IMR-90 (cell line): Measurements from ENCODE around the gene STK25. TPM values are rescaled to one million over a fixed set of nuclear protein-coding genes. Genes with fewer than 3 reads are reported as not detected.

Experiments used
- ATAC-seq: fragments of 200-7000 bp; cut with Tn5 transposase; 2 replicates; pipeline ENCODE4 v1.9.1; 2020; ENCODE audit warnings: low read depth, mild to moderate bottlenecking, moderate library complexity
- BruUV-seq: library from RNA; stranded (reverse); fragments of 400-500 nt; replicated peaks from 2 replicates; lab custom pipeline; 2021; lab: Mats Ljungman, UMichigan
- CTCF ChIA-PET: fragments of 300-600 bp; formaldehyde crosslinking; extraction: SDS; loops from one replicate; lab custom pipeline; 2021; ENCODE audit warnings: antibody characterized with exemption; lab: Yijun Ruan, JAX
- POLR2A ChIA-PET: fragments of 300-600 bp; sonication (Branson Sonifier 250); formaldehyde crosslinking; loops from one replicate; lab custom pipeline; 2022; ENCODE audit warnings: antibody characterized with exemption; ENCODE audit not compliant: unreplicated experiment; lab: Charles Lee
- DNase-seq: peaks from one replicate; pipeline ENCODE4 v3.0.0; 2013
- H2AFZ ChIP-seq: replicated peaks from 2 replicates; pipeline ENCODE3; 2013; ENCODE audit warnings: low read length, mild to moderate bottlenecking; ENCODE audit not compliant: poor library complexity
- H2AK5ac ChIP-seq: 2 replicates; pipeline ENCODE4 v1.6.1; 2013; ENCODE audit warnings: low read depth, low read length, inconsistent platforms
- H2AK9ac ChIP-seq: replicated peaks from 2 replicates; pipeline ENCODE3; 2013; ENCODE audit warnings: mild to moderate bottlenecking, low read depth, low read length, moderate library complexity; ENCODE audit not compliant: poor library complexity
- H2BK120ac ChIP-seq: 2 replicates; pipeline ENCODE4 v1.6.1; 2013; ENCODE audit warnings: low read depth, low read length, inconsistent platforms
- H2BK15ac ChIP-seq: 3 replicates; pipeline ENCODE4 v1.6.1; 2013; ENCODE audit warnings: low read depth, low read length, inconsistent platforms
- H2BK20ac ChIP-seq: 2 replicates; pipeline ENCODE4 v1.6.1; 2013; ENCODE audit warnings: low read depth, mild to moderate bottlenecking, inconsistent platforms, low read length, moderate library complexity
- H2BK5ac ChIP-seq: 2 replicates; pipeline ENCODE4 v1.6.1; 2013; ENCODE audit warnings: mild to moderate bottlenecking, low read depth, low read length, inconsistent platforms; ENCODE audit not compliant: poor library complexity, severe bottlenecking
- H3K14ac ChIP-seq: replicated peaks from 2 replicates; pipeline ENCODE4 v1.6.1; 2013; ENCODE audit warnings: low read depth, low read length, inconsistent platforms
- H3K18ac ChIP-seq: 2 replicates; pipeline ENCODE4 v1.6.1; 2013; ENCODE audit warnings: low read depth, low read length, control low read depth
- H3K23ac ChIP-seq: 2 replicates; pipeline ENCODE4 v1.6.1; 2013; ENCODE audit warnings: low read depth, low read length, inconsistent platforms
- H3K27ac ChIP-seq: 2 replicates; pipeline ENCODE4 v1.5.1; 2013; ENCODE audit warnings: mild to moderate bottlenecking, control low read depth, low read length; ENCODE audit not compliant: insufficient read depth
- H3K27me3 ChIP-seq: 2 replicates; pipeline ENCODE4 v1.6.1; 2013; ENCODE audit warnings: low read length; ENCODE audit not compliant: control insufficient read depth, insufficient read depth
- H3K36me3 ChIP-seq: 2 replicates; pipeline ENCODE4 v1.6.1; 2013; ENCODE audit warnings: low read length, mixed read lengths; ENCODE audit not compliant: control insufficient read depth, insufficient read depth
- H3K4ac ChIP-seq: 2 replicates; pipeline ENCODE4 v1.6.1; 2013; ENCODE audit warnings: low read depth, low read length, inconsistent platforms
- H3K4me1 ChIP-seq: 2 replicates; pipeline ENCODE4 v1.6.1; 2013; ENCODE audit warnings: low read length, mixed read lengths; ENCODE audit not compliant: control insufficient read depth, insufficient read depth
- H3K4me2 ChIP-seq: 2 replicates; pipeline ENCODE4 v1.6.1; 2013; ENCODE audit warnings: low read depth, mild to moderate bottlenecking, control low read depth, low read length, moderate library complexity
- H3K4me3 ChIP-seq: 2 replicates; pipeline ENCODE4 v1.5.1; 2013; ENCODE audit warnings: low read depth, mild to moderate bottlenecking, control low read depth, low read length, moderate library complexity; ENCODE audit not compliant: insufficient read depth
- H3K56ac ChIP-seq: 2 replicates; pipeline ENCODE4 v1.6.1; 2013; ENCODE audit warnings: low read length, inconsistent platforms; ENCODE audit not compliant: insufficient read depth; ENCODE audit errors: extremely low read depth
- H3K79me1 ChIP-seq, 2 experiments: 2 replicates each; pipeline ENCODE4 v1.6.1; 2013; ENCODE audit warnings: low read length in 2 of 2, inconsistent platforms in 1 of 2, low read depth in 1 of 2
- H3K9ac ChIP-seq: 2 replicates; pipeline ENCODE4 v1.6.1; 2013; ENCODE audit warnings: low read depth, low read length, control low read depth
- H3K9me1 ChIP-seq: 2 replicates; pipeline ENCODE4 v1.6.1; 2013; ENCODE audit warnings: low read length, inconsistent platforms; ENCODE audit not compliant: insufficient read depth
- H3K9me3 ChIP-seq: 2 replicates; pipeline ENCODE4 v1.6.1; 2013; ENCODE audit warnings: low read length; ENCODE audit not compliant: control insufficient read depth, insufficient read depth
- H4K20me1 ChIP-seq: 2 replicates; pipeline ENCODE4 v1.6.1; 2013; ENCODE audit warnings: low read length, inconsistent platforms; ENCODE audit not compliant: insufficient read depth
- H4K5ac ChIP-seq: 2 replicates; pipeline ENCODE4 v1.6.1; 2013; ENCODE audit warnings: mild to moderate bottlenecking, low read depth, low read length, control low read depth
- H4K8ac ChIP-seq, 2 experiments: 2 replicates each; pipeline ENCODE4 v1.6.1; 2013; ENCODE audit warnings: low read depth in 2 of 2, low read length in 2 of 2, control low read depth in 1 of 2, inconsistent platforms in 1 of 2
- H4K91ac ChIP-seq: 2 replicates; pipeline ENCODE4 v1.6.1; 2013; ENCODE audit warnings: low read depth, low read length, inconsistent platforms; ENCODE audit not compliant: insufficient read depth
- BHLHE40 ChIP-seq: fragments of 150-350 bp; IDR thresholded peaks from 2 replicates; pipeline ENCODE4 v1.6.1; 2016; ENCODE audit warnings: mild to moderate bottlenecking, low read depth, low read length
- CHD1 ChIP-seq: IDR thresholded peaks from 2 replicates; pipeline ENCODE4 v1.6.1; 2012; ENCODE audit warnings: low read depth, low read length, improper control_type of control experiment
- CTCF ChIP-seq: conservative IDR thresholded peaks from 2 replicates; pipeline ENCODE4 v1.5.1; 2012; ENCODE audit warnings: mild to moderate bottlenecking, low read depth, low read length, improper control_type of control experiment
- FOS ChIP-seq: fragments of 150-350 bp; IDR thresholded peaks from 2 replicates; pipeline ENCODE4 v1.6.1; 2016; ENCODE audit warnings: low read depth, low read length
- MAFK ChIP-seq: IDR thresholded peaks from 2 replicates; pipeline ENCODE4 v1.6.1; 2012; ENCODE audit warnings: low read depth, low read length, improper control_type of control experiment
- MAZ ChIP-seq: IDR thresholded peaks from 2 replicates; pipeline ENCODE4 v1.6.1; 2012; ENCODE audit warnings: low read depth, mild to moderate bottlenecking, low read length, improper control_type of control experiment, moderate library complexity, borderline replicate concordance
- MXI1 ChIP-seq: IDR thresholded peaks from 2 replicates; pipeline ENCODE4 v1.6.1; 2012; ENCODE audit warnings: low read depth, mild to moderate bottlenecking, low read length, moderate library complexity, borderline replicate concordance
- NFE2L2 ChIP-seq: fragments of 150-350 bp; IDR thresholded peaks from 2 replicates; pipeline ENCODE4 v1.6.1; 2016; ENCODE audit warnings: low read depth, mild to moderate bottlenecking, low read length
- RAD21 ChIP-seq: IDR thresholded peaks from 2 replicates; pipeline ENCODE4 v1.6.1; 2012; ENCODE audit warnings: low read length, improper control_type of control experiment
- RCOR1 ChIP-seq: IDR thresholded peaks from 2 replicates; pipeline ENCODE4 v1.6.1; 2012; ENCODE audit warnings: mild to moderate bottlenecking, low read length, improper control_type of control experiment; ENCODE audit not compliant: insufficient replicate concordance
- SMC3 ChIP-seq: fragments of 150-350 bp; IDR thresholded peaks from 2 replicates; pipeline ENCODE4 v1.6.1; 2016; ENCODE audit warnings: low read depth, mild to moderate bottlenecking, antibody characterized with exemption, low read length, moderate library complexity
- USF2 ChIP-seq: fragments of 150-350 bp; IDR thresholded peaks from 2 replicates; pipeline ENCODE4 v1.6.1; 2017; ENCODE audit warnings: mild to moderate bottlenecking, antibody characterized with exemption, low read length, low read depth
- WGBS, 2 experiments: methylation state at CpG; one replicate each; pipeline versions ENCODE4 v1.1.5 to v1.1.7; 2013; ENCODE audit warnings: missing lambda C conversion rate in 2 of 2; ENCODE audit not compliant: insufficient read length in 1 of 2; ENCODE audit errors: extremely low coverage in 2 of 2; 5-methylcytosine and 5-hydroxymethylcytosine counted together
- dilution Hi-C: fragments of 300-500 bp; cut with HindIII; formaldehyde crosslinking; loops from one replicate; pipeline ENCODE4 v1.14.3; 2018; ENCODE audit warnings: low sequenced_read_pairs; ENCODE audit not compliant: unreplicated experiment
- in situ Hi-C: fragments of 300-500 bp; cut with MboI; formaldehyde crosslinking; loops from 3 replicates; pipeline ENCODE4 v1.14.3; 2019; ENCODE audit warnings: low sequenced_read_pairs, inconsistent platforms, mixed read lengths
- intact Hi-C: fragments of 100-400 bp; cut with micrococcal nuclease; formaldehyde crosslinking; loops from 2 replicates; pipeline ENCODE4 v1.10.0; 2022
- polyA plus RNA-seq, 3 experiments: library from polyadenylated mRNA; depleted of rRNA; stranded (reverse); fragments of >200 nt; gene quantifications; 2 replicates each; pipeline ENCODE4 v1.2.3, GENCODE V29; 2012; ENCODE audit warnings: low replicate concordance in 1 of 3
- total RNA-seq: library from RNA; depleted of rRNA; stranded (reverse); fragments of >200 nt; gene quantifications from 2 replicates; pipeline ENCODE4 v1.2.3, GENCODE V29; 2012

Gene STK25
- total and polyA plus RNA-seq, 2 of the 4 experiments (the other 2 are of a cell fraction): 258 to 392 TPM

DNA sequence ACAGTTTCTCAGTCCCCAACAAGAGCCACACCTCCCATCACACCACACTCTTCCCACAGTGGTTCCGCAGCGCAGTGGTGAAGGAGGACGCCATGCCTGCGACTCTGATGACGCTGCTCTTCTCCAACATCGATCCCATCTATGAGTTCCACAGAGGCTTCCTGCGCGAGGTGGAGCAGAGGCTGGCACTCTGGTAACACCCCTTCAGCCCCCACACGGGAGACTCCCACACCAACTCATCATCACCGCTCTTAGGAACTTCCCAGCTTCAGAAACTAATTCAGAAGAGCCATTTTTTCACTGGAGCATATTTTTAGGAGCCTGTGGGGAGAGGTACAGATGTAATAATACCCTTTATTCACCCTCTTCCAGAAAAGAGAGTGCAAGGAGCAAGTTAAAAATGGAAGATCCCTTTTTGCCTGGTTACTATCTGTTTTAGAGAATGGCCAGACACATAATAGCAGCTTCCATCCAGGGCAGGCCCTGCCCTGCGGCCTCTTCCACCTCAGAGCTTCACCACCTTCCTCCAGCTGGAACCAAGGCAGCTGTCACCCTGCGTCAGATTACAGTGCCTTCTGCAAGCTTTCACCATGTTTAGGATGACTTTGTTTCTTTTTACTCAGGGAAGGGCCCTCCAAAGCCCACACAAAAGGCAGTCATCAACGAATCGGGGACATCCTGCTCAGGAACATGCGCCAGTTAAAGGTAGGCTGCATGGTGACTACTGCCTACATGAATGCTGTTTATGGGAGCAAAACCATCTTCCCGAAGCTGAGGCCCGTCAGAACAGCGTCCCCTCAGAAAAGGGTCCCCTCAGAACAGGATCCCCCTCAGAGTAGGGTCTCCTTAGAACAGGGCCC lies 44.9 kb downstream of the STK25 start:
- dilution Hi-C loops (no loop called here), in situ Hi-C loops (no loop called here), intact Hi-C loops (no loop called here)
- Histone ChIP-seq H3K14ac (no peak overlapping the region), H3K18ac (no peak overlapping the region), H3K79me1 (no peaks in the 10 kb centered on the region), H3K23ac (no peak overlapping the region), H3K56ac (no peak overlapping the region), H4K20me1 (no peaks in the 10 kb centered on the region), H2BK120ac (no peak overlapping the region), H3K36me3 (no peaks in the 10 kb centered on the region; the same call in 1 of the 2 replicates), H3K9me1 (no peaks in the 10 kb centered on the region; the same call in 1 of the 2 replicates), H3K9me3 (no peaks in the 10 kb centered on the region), H3K4me2 (no peak overlapping the region), H4K8ac (no peak overlapping the region), H3K9ac (no peak overlapping the region), H2BK15ac (no peak overlapping the region), H3K27me3 (no peaks in the 10 kb centered on the region), H3K4me3 (no peak overlapping the region), H2AK9ac (no peak overlapping the region), H2AK5ac (no peak overlapping the region), H3K27ac (no peak overlapping the region), H2AFZ (no peak overlapping the region), H4K5ac (no peak overlapping the region), H2BK20ac (no peak overlapping the region), H3K4ac (no peak overlapping the region), H2BK5ac (no peak overlapping the region), H4K91ac (no peak overlapping the region), H3K4me1 (no peaks in the 10 kb centered on the region)
- WGBS, 2 experiments: 87% methylated on average over 3 of the region's 18 CpGs; no CpG with 5 or more reads in 1 of the 2 experiments
- no peak for DNase-seq
- no peak for ATAC-seq
- CTCF ChIA-PET: no interaction called here
- POLR2A ChIA-PET: no interaction called here
- no TSS peak for BruUV-seq
- no peak for TF ChIP-seq CTCF
- no peak for TF ChIP-seq MXI1
- no peak for TF ChIP-seq FOS
- TF ChIP-seq MAFK: no peak
- no peak for TF ChIP-seq RAD21
- no peak for TF ChIP-seq RCOR1
- no peak for TF ChIP-seq USF2
- TF ChIP-seq CHD1: no peak
- no peak for TF ChIP-seq MAZ
- TF ChIP-seq BHLHE40: no peak
- no peak for TF ChIP-seq SMC3
- no peak for TF ChIP-seq NFE2L2
